Sigmoid colon (tissue), 4 donors: Measurements from ENCODE around the gene SCN4A.
"Not testable (repeated sequence)": the region's sequence is repeated elsewhere in the genome, so short reads cannot be mapped to it uniquely, and the experiment has no call there.

Source experiments
- EP300 ChIP-seq, 4 donors: sonication (generic); formaldehyde crosslinking; IDR thresholded peaks; one replicate each; pipeline ENCODE4 v1.6.1; 2017; ENCODE audit warnings: antibody characterized with exemption in 4 of 4
- TF ChIP-seq, protein P1 (sequence below), 4 experiments: fragments of 450-650 bp in 3 of 4; fragments of 200-600 bp in 1 of 4; IDR thresholded peaks; one replicate each; pipeline ENCODE4 v1.5.1; 2016 to 2019; ENCODE audit warnings: antibody characterized with exemption in 4 of 4, mild to moderate bottlenecking in 3 of 4, moderate library complexity in 2 of 4

DNA sequence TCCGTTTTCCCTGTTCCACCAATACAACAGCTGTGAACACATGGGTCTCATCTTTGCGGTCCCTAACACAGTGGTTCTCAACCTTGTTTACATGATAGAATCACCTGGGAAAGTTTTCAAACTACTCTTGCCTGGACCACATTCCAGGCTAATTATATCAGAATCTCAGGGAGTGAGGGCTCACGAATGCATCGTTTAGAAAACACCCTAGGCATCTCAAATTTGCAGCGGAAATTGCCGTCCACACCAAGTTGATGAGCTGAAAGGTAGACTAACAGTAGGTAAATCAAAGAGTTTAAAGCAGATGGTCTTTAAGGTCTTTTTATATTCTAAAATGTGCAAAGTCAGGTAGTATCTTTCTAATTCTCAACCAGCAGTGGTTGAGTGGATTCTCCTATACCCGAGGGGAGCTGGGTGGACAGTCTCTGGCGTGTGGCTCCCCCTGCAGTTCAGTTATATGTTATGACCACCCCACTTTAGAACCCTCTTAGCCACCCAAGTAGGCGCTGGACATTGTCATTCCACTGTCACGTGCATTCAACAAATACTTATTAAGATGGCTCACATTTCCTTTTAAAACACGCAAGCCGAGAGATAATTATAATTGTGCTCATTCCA is 65.4 kb downstream of the SCN4A start:
- TF ChIP-seq EP300 (IDR thresholded peaks at IDR 0.05): not testable (repeated sequence)
- TF ChIP-seq, protein P1, sequence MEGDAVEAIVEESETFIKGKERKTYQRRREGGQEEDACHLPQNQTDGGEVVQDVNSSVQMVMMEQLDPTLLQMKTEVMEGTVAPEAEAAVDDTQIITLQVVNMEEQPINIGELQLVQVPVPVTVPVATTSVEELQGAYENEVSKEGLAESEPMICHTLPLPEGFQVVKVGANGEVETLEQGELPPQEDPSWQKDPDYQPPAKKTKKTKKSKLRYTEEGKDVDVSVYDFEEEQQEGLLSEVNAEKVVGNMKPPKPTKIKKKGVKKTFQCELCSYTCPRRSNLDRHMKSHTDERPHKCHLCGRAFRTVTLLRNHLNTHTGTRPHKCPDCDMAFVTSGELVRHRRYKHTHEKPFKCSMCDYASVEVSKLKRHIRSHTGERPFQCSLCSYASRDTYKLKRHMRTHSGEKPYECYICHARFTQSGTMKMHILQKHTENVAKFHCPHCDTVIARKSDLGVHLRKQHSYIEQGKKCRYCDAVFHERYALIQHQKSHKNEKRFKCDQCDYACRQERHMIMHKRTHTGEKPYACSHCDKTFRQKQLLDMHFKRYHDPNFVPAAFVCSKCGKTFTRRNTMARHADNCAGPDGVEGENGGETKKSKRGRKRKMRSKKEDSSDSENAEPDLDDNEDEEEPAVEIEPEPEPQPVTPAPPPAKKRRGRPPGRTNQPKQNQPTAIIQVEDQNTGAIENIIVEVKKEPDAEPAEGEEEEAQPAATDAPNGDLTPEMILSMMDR (IDR thresholded peaks at IDR 0.05): not testable (repeated sequence)
